Myocyte (in vitro differentiated cells): ENCODE data around the gene OVCH1. TPM values are rescaled to one million over a fixed set of nuclear protein-coding genes. Genes with fewer than 3 reads are reported as not detected.
"Not testable (repeated sequence)": the region's sequence is repeated elsewhere in the genome, so short reads cannot be mapped to it uniquely, and the experiment has no call there.

Experiments used
- DNase-seq: peaks from one replicate; pipeline ENCODE4 v3.0.0-alpha.2; 2012; ENCODE audit warnings: low read depth
- total RNA-seq: library from RNA; depleted of rRNA; stranded (reverse); fragments of >200 nt; gene quantifications from 2 replicates; pipeline ENCODE4 v1.2.3, GENCODE V29; 2014

OVCH1 gene
- total RNA-seq, 1 donor from 2014 or later, result 0.64 TPM

DNA sequence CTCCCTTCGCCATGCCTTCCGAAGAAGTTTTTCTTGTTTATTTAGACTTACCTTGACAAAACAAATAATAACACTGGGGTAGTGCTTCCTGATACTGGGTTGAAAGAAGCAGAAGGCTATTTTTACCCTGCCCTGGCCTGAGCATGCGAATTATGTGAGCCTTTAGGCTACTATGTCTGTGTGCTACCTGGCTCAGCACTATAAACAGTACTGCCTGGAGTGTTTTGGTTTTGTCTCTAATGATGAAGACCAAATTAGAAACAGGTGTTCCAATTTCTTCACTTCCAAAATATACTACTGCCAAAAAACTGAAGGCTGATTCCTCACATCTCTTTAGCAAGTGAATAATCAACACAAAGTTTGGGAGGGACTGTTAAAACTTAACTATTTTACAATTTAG, 7.6 kb upstream of the OVCH1 start:
- DNase-seq, result no peak

DNA sequence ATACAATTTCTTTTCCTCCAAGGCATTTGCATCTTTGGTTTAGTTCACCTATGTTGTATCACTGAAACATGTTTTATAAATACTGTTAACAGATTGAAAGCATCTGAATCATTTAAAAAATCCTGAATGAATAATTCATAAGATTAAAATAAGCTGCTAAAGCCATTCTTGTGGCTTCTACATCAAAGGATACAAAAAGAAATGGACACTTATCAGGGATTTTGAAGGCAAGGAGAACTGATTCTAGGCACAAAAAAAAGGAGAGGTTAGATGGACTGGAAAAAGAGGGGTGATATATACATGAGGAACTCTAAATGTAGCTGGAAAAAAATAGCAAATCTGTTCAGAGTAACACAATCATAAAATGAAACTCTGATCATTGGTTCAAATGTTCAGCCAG, 5.8 kb upstream of the OVCH1 start:
- DNase-seq, result no peak

DNA sequence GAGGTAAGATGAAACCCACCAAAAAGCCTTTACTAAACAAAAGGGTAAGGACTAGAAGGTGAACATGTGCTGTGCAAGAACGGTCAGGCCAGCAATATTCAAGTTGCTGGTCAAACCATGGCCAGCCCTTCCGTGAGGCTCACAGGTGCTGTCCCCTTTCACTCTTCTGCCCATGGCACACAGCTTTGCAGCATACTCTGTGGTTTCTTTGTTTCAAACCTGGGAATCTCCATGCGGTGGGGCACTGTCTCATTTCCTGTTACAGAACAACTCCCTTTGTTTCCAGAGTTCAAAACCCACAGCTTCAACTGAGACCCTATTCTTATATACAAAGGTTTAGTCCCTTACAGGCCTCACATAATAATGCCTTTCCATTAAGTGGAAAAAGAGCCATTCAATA, 1.7 kb upstream of the OVCH1 start:
- DNase-seq, result no peak

DNA sequence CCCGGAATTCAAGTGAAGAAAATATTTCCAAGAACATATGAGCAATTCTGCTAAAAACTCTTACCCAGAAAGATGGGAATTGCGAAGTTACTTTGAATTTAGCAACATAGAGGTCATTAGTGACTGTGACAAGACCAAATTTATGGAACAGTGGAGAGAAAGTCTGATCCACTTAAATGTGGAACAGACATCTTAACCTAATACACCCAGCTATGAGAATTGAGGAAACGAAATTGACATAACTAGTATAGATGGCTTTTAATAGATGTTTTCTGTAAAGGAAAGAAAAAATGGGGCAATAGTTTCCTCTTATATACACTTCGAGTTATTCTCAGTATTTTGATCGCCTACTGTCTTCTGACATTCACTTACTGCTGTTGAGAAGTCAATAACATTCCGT, 4.6 kb downstream of the OVCH1 start:
- DNase-seq, result no peak

DNA sequence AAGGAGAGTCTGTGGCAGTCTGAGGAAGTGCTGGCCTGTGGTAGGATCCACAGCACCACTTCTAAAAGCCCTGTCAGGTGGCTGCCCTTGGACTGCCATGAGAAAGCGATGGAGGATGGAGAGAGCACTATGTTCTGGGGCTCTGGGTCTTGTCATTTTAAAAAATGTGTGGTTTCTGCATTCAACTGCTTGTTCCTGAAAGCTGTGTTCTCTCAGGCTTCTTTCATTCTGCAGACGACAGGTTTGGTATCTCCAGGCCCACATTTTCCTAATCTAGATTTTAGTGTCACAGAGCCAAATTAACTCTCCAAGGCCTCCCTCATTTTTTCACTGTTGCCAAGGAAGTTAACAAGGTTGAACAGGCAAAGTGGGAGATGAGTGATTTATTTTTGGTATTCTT, 10.5 kb downstream of the OVCH1 start:
- DNase-seq, result no peak

DNA sequence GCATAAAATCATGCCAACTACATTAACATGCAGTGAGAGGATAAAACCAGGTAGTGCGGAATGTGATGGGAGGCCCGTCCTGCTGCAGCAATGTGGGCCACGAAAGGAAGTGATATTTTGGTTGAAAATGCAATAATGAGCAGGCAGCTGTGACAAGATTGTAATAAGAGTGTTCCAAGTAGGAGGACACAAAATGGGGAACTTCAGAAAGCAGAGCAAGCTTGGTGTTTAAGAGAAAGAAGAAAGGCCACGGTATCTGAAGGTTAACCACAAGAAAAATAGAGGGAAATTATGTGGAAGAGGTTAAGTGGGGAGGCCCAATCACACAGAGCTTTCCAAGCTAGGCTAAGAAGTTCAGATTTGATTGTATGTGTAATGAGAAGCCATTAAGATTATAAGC, 34.3 kb downstream of the OVCH1 start:
- no peak for DNase-seq

DNA sequence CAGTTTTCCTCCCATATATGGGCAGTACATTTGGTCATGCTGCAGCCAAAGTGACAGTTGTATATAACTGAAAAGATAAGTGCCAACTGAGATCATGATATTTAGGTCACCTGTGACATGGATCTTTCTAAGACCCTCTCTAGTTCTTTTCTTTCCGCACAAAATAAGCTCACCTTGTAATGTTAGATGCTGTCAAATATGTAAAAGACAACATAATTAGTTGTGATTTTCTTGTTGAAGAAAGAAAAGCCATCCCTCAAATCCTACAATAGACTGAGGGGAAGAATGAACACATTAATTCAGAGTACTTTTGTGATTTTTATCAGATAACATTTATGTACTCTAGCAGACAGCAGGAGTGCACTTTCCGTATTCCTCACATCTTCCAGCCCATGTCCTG, 37.4 kb downstream of the OVCH1 start:
- DNase-seq, result no peak

DNA sequence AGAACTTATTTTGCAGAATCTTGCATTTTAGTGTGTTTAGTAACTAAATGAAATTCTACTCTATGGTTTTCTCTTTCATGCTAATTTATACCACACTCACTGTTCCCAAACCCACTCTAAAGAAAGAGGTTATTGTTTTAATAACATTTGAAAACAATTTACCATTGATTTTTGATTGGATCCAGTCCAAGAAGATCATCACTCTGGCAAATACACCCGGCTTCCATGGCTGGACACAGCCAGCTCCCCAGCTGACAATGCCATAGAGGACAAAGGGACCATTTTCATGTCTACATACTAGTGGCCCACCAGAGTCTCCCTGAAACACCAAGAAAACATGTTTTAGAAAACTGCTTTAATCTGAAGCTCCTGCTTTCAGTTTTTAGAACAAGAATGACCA, 42.4 kb downstream of the OVCH1 start:
- no peak for DNase-seq

DNA sequence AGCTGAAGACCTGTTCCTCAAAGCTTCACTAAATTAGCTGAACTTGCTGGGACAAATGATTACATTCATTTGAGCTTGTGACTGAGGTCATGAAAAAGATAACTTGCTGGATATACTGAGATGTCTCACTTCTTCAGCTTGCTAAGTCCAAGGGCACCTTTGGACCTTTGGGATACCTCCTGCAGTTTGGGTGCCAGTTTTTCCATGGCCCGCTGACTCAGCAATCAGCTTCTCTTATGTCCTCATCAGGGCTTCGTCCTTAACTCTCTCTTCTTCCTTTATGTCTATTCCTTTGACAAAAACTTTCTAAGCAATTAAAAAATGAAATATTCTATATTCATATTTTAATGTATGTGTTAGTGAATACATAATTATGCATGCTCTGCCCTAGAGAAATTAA, 45.6 kb downstream of the OVCH1 start:
- DNase-seq, result no peak

DNA sequence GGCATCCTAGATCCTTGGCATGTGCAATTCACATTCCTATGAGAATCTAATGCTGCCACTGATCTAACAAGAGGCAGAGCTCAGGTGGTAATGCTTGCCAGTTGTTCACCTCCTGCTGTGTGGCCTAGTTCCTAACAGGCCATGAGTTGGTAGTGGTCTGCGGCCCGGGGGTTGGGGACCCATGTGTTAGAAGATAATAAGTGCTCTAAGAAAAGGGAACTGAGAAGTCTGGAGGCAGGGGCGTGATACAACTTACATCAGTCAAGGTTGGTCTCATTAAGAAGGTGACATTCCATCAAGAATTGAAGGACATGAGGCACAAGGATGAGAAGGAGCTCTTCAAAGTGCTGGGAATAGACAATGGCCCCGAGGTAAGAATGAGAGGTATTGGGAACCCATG, 49.3 kb downstream of the OVCH1 start:
- no peak for DNase-seq

DNA sequence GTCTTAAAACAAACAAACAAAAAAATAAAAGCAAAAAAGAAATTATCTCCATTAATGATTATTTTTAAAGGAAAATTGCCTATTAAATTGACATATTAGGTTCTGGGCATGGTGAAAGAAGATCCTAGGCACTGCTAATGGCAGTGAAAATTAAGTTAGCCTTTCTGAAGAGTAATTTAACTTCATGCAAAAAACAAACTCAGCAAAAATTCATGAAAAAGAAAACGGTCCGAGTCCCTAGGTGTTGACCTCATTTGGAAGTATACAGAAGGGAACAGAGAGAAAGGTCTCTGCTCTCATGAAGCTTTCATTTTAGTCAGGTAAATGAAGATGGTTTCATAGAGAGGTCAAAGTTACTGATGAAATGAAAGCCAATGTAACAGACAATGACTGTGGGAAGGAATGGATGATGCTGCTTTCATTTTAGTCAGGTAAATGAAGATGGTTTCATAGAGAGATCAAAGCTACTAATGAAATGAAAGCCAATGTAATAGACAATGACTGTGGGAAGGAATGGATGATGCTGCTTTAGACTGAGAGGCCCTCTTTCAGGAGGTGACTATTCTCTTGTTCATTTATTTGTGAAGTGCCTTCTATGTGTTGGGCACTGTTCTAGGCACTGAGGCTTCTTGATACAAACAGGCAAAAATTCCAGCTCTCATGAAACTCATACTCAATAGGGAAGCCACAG, 50.1 kb downstream of the OVCH1 start:
- DNase-seq, result no peak

DNA sequence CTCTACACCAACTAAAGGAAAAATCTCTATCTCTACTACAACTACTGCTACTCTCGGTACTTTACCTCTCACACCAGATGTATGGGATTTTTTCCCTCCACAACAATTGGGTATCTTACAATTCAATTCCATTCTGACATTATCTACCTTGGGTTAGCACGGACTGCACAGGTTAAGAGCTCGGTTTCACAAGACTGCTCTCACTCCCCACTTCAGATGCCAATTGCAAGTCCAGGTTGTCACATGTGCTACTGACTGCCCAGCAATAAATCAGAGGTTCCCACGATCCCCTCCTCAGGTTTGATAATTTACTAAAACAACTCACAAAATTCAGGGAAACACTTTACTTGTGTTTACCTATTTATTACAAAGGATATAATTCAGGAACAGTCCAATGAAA, 58.0 kb downstream of the OVCH1 start:
- no peak for DNase-seq

DNA sequence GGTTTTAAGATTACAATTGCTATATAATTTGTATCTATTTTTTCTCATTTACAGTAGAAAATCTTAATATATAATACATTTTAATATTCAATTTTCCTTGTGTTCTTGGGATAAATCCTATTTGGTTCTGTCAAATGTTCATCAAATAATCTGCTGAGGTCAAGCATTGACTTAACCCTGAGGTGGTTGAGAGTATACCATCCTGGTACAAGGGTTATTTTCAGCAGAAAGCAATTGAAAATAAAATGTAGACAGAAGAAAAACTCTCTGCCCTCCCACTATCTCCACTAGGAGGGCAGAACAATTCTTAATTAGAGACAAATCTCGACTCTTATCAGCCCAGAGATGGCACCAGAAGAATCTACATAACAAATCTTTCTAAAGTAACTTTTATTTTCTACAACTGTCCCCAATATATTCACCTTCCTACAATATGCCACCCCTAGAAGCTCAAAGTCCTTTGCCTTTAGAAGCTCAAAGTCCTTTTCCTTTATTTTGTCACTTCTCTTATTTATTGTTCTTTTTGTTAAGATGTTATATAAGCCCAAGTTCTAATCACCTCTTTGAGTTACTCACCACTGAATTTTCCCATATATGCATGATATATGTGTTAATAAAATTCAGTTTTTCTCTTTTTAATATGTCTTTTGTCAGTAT, 58.6 kb downstream of the OVCH1 start:
- DNase-seq, result no peak

DNA sequence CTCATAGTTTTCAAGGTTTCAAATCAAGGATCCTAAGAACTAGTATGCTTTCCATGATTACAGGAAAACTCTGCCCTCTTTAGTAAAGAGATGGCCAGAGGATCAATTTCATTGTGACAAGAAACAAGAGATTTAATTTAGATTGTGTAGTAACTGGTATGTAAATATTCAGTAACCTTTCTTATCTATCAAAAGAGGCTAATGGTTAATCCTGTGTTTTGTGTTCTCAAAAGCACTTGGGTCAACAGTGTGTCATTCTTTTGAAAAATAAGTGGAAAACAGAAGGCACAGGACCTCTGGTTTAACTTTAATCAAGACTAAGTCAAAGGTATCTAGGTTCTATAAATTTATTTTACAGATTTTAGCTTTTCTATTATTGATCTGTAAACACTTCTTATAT, 59.9 kb downstream of the OVCH1 start:
- DNase-seq, result no peak

DNA sequence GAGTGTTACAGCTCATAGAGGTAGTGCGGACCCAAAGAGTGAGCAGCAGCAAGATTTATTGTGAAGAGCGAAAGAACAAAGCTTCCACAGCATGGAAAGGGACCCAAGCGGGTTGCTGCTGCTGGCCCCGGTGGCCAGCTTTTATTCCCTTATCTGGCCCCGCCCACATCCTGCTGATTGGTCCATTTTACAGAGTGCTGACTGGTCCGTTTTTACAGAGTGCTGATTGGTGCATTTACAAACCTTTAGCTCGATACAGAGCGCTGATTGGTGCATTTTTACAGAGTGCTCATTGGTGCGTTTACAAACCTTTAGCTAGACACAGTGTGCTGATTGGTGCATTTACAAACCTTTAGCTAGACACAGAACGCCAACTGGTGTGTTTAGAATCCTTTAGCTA, 60.7 kb downstream of the OVCH1 start:
- not testable (repeated sequence) for DNase-seq

DNA sequence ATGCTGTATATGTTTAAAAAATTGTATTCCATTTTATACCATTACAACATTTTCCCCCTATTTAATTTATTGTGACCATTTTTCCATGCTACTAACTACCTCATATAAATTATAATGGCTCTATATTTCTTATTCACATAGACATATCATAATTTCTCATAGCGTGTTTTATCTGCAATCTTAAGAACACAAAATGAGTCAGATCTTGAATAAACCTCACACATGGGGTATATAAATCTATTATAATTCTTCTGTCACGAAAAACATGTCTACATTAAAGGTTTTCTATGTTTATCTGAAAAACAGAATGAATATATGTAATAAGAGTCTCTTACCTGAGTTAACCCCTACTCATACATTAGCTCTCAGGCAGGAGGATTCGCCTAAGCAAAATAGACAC, 66.0 kb downstream of the OVCH1 start:
- DNase-seq, result no peak

DNA sequence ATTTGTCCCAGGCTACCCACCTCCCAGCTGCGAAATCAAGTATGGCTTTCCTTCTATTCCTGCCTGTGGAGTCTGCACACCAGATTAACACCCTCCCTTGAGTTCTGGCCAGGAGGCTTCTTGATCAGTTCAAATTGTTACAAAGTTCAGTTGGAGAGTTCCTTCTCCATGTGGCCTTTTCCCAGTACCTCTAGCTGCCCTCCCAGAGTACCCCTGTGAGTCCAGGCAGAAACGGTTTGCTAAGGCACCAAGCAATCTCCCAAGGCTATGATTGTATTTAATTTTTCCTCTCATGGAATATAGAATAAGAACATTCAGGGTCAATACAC, 66.8 kb downstream of the OVCH1 start:
- no peak for DNase-seq

DNA sequence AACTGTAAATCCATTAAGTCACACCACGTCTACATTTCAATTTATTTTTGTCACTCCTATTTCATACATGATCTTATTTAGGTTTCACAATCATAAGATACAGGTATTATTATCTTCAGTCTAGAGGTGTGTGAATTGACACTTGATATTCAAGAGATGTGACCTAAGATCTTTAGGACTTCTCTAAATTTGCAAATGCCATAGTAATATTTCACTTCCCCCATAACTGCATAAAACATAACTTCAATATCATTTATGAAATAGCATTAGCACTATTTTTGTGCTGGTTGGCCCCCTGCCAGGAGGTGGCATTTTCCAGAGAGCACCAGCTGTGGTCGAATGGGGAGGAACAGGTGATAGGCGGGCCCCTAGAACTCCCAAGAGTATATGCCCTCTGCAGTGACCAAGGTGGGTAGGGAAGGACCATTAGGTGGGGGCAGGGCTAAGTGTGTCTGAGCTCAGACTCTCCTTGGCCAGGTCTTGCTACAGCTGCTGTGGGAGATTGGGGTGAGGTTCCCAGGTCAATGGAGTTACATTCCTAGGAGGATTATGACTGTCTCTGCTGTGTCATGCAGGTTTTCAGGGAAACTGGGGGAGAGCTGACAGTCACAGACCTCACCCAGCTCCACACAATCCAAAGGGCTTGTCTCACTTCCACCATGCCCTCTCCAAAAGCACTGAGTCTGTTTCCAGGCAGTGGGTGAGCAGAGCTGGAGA, 67.3 kb downstream of the OVCH1 start:
- DNase-seq, result peak; percentile 48

DNA sequence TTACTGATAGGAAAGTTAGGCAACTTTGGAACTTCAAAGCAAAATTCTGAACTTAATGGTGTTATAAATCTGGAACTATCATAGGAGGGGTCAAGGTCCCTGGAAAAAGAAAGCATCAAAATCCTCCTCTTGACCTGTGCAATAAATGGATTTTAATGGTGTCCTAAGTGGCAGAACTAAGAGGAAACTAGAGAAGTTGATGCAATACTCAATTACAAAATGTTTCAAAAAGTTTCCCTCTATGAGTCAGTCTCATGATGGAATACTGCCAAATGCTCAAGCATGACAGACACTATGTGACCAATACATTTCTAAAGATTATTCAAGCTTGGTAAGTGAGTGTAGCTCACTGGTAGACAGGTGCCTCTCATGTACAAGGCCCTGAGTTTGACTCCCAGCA, 68.9 kb downstream of the OVCH1 start:
- DNase-seq, result peak; percentile 56

DNA sequence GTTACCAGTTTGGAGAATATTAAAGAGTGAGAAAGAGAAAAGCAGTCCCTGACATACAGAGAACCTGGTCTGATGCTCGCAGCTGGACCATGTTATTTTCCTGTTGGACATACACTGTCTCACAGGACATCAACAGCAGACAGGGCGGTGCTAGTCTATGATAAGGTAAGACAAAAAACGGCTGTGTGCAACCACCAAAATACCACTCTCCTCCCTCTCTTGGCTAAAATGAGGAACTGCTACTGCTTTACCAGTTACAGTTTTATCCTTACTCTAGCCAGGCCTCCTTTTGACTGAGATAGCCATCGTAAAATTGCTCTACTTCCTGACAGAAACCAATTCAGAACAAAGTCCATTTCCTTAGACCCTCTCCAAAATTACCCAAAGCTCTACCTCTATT, 69.5 kb downstream of the OVCH1 start:
- DNase-seq, result no peak

DNA sequence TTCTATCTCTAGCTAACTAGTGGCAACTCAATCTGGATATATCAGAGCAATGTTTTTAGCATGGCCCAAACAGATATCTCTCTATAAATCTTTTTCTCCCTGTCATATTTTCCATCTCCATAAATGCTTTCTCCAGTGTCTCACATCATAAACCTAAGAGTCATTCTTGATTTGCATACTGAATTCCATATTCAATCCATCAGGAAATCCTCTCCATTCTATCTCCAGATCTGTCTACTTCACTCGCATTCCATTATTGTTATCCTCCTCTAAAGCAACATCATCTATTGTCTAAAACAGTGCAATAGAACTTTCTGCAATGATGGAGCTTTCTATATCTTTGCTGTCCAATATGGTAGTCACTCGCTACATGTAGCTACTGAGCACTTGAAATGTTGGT, 71.0 kb downstream of the OVCH1 start:
- no peak for DNase-seq

DNA sequence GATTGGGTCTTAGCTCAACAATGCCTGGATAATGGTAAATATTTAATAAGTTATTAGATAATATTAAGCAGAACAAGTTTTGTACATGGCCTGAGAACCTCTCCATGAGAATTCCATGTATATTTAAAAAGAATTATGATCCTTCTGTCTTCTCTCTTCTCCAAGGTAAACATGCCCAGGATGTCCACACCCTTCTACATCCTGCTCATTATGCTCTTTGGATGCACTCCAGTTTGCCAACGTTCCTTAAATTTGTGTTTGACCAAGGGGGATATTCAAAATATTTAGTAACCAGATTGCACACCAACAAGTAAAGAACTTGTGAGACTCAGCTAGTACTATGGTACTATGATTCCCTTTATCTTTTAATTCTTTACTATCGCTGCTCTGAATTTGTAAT, 71.8 kb downstream of the OVCH1 start:
- DNase-seq, result no peak

DNA sequence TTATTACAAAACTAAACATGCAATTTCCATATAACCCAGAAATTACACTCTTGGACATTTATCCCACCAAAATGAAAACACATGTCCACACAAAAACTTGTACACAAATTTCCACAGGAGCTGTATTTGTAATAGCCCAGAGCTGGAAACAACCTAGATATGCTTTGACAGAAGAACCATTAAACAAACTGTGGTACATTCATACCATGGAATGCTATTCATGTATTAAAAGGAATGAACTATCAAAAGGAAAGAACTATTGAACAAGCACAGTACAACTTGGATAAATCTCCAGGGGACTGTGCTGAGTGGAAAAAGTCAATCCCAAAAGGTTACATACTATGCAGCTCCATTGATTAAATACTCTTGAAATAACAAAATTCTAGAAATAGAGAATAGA, 80.7 kb downstream of the OVCH1 start:
- no peak for DNase-seq
